Subcutaneous abdominal adipose tissue (tissue), 5 donors: Measurements from ENCODE around the gene ABCD3.
"Not testable (repeated sequence)": the region's sequence is repeated elsewhere in the genome, so short reads cannot be mapped to it uniquely, and the experiment has no call there.

ENCODE experiments used
- H3K27ac ChIP-seq: one replicate; pipeline ENCODE4 v1.7.0; 2013; ENCODE audit warnings: low read depth, mild to moderate bottlenecking, inconsistent platforms, low read length, moderate library complexity
- H3K27me3 ChIP-seq, 5 donors: one replicate each; pipeline ENCODE4 v1.7.0; 2013; ENCODE audit warnings: low read length in 5 of 5, inconsistent platforms in 1 of 5; ENCODE audit not compliant: control insufficient read depth in 5 of 5, insufficient read depth in 4 of 5
- H3K36me3 ChIP-seq, 5 donors: one replicate each; pipeline ENCODE4 v1.7.0; 2013; ENCODE audit warnings: low read length in 5 of 5; ENCODE audit not compliant: control insufficient read depth in 5 of 5, insufficient read depth in 5 of 5
- H3K4me1 ChIP-seq, 5 donors: one replicate each; pipeline ENCODE4 v1.7.0; 2013; ENCODE audit warnings: low read length in 5 of 5, mild to moderate bottlenecking in 3 of 5, moderate library complexity in 1 of 5; ENCODE audit not compliant: control insufficient read depth in 5 of 5, insufficient read depth in 5 of 5
- H3K4me3 ChIP-seq, 5 donors: one replicate each; pipeline ENCODE4 v1.7.0; 2013; ENCODE audit warnings: low read length in 5 of 5, low read depth in 1 of 5
- H3K9ac ChIP-seq, 5 donors: one replicate each; pipeline ENCODE4 v1.7.0; 2013; ENCODE audit warnings: low read length in 5 of 5, mild to moderate bottlenecking in 4 of 5, moderate library complexity in 3 of 5
- H3K9me3 ChIP-seq, 5 donors: one replicate each; pipeline ENCODE4 v1.7.0; 2013; ENCODE audit warnings: low read length in 5 of 5; ENCODE audit not compliant: control insufficient read depth in 5 of 5
- donor health status: healthy.
- donor health status: healthy.
- donor health status: healthy.
- donor health status: healthy.
- donor health status: healthy.

The ABCD3 gene

GRCh38 chr1:94448741-94449140 is 30.6 kb downstream of the ABCD3 start:
- H3K27ac ChIP-seq, H3K4me1 ChIP-seq, H3K27me3 ChIP-seq, H3K4me3 ChIP-seq, H3K9ac ChIP-seq: not testable (repeated sequence)
- Histone ChIP-seq H3K9me3 (peaks cover 0 to 33% (median 18%) of the 10 kb centered on the region in 5 donors), H3K36me3 (peaks cover 10 to 22% (median 15%) of the 10 kb centered on the region in 5 donors)

GRCh38 chr1:94456736-94457135 is 38.5 kb downstream of the ABCD3 start:
- Histone ChIP-seq H3K9me3 (peaks cover 0 to 2% (median 0%) of the 10 kb centered on the region in 5 donors), H3K36me3 (peaks cover 0 to 20% (median 10%) of the 10 kb centered on the region in 5 donors), H3K4me3 (no peak overlapping the region), H3K9ac (no peak overlapping the region), H3K4me1 (no peaks in the 10 kb centered on the region), H3K27me3 (no peaks in the 10 kb centered on the region), H3K27ac (no peak overlapping the region)

DNA sequence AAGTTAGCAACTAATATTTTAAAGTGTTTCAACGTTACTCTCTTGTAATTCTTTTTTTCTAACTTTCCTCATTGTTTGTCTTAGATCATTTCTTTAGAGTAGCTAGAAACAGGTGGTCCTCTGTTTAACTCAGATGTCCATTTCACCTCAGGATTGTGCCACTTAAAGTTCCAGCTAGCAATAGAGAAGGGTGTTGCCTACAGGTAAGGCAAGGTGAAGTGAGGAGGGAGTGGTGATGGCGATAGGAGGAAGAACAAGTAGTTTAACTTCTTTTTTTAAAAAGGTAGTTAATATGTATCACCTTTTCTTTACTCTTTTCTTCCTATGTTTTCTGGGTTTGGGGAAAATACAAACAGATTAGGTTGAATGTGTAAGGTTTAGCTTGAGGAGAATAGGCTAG is 44.4 kb downstream of the ABCD3 start:
- H3K27me3 ChIP-seq: no peaks in the 10 kb centered on the region
- H3K4me1 ChIP-seq: peaks cover 0 to 8% (median 0%) of the 10 kb centered on the region in 5 donors
- no peak overlapping the region for H3K27ac ChIP-seq
- no peaks in the 10 kb centered on the region for H3K9me3 ChIP-seq
- peaks cover 6 to 28% (median 18%) of the 10 kb centered on the region in 5 donors for H3K36me3 ChIP-seq
- H3K4me3 ChIP-seq: no peak overlapping the region
- H3K9ac ChIP-seq: peak overlapping the region in 1 of 5 donors; percentile 5

DNA sequence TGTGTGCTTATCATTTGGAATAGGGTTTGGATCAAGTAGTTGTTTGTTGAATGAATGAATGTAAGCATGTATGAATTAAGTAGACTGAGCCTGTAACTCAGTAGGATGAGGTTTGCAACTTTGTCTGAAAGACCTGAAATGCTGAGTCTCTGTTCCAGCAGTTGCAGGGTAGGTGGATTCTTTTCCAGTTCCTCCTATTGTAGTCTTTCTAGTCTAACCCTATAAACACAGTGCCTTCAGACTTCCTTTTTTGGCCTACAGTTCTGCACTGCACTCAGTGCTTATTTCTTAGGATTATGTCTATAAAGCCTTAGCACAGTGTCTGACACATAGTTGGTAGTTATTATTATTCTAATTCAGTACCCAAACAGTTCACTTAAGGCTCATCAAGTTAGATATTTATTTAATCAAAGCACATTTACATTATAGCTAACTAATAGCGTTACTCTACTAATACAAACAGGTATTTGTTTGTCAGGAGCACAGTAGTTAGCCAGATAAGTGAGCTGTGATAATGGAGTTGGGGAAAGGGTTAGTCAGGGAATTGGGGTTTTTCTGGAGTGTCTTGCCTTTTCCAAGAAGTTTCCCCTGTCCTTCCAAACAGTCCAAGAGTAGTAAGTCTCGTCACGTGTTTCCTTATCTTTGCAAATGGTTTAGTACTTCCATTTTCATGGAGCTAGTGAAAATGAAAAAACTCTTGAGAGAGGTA is 45.0 kb downstream of the ABCD3 start:
- Histone ChIP-seq H3K4me3 (no peak overlapping the region), H3K27ac (no peak overlapping the region), H3K9ac (peak overlapping the region in 1 of 5 donors; percentile 5)

DNA sequence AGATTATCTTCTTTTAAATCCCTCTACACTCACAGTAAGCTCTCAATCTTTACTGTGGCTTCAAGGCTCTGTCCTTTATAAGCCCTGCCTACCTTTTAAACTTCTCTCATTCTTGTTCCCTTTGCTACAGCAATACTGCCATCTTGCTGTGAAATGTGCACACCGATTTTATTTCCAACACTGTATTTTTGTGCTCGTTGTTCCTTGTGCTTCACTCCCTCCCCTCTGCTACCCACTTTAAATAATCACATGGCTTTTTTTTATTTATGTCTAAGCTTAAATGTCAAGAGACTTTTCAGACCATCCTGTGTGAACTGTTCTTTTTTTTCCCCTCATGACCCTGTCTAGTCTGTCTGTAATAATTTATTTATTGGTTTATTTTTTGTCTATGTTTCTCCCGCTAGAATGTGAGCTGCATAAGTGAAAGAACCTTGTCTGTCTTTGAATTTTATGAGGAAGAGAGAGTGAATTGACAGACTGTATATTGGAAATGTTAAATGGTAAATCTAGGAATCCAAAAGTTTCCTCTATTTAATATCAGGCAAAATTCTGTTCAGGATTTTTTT is 45.7 kb downstream of the ABCD3 start:
- Histone ChIP-seq H3K27ac (no peak overlapping the region), H3K9ac (no peak overlapping the region), H3K4me1 (peaks cover 0 to 8% (median 0%) of the 10 kb centered on the region in 5 donors), H3K4me3 (no peak overlapping the region), H3K27me3 (no peaks in the 10 kb centered on the region), H3K36me3 (peaks cover 7 to 25% (median 11%) of the 10 kb centered on the region in 5 donors), H3K9me3 (no peaks in the 10 kb centered on the region)

More for the DNA sequence above, 45.0 kb downstream of the ABCD3 start:
- peaks cover 0 to 8% (median 0%) of the 10 kb centered on the region in 5 donors for H3K4me1 ChIP-seq
- H3K27me3 ChIP-seq: no peaks in the 10 kb centered on the region
- peaks cover 6 to 28% (median 12%) of the 10 kb centered on the region in 5 donors for H3K36me3 ChIP-seq
- H3K9me3 ChIP-seq: no peaks in the 10 kb centered on the region

GRCh38 chr1:94468708-94469107 is 50.5 kb downstream of the ABCD3 start:
- peaks cover 8 to 17% (median 11%) of the 10 kb centered on the region in 5 donors for H3K36me3 ChIP-seq
- H3K27ac ChIP-seq: no peak overlapping the region
- no peak overlapping the region for H3K4me3 ChIP-seq
- H3K4me1 ChIP-seq: no peaks in the 10 kb centered on the region
- no peaks in the 10 kb centered on the region for H3K9me3 ChIP-seq
- H3K27me3 ChIP-seq: no peaks in the 10 kb centered on the region
- H3K9ac ChIP-seq: no peak overlapping the region

- H3K36me3 ChIP-seq: peaks cover 0 to 12% (median 5%) of the 10 kb centered on the region in 5 donors
- no peak overlapping the region for H3K4me3 ChIP-seq
- H3K27me3 ChIP-seq: no peaks in the 10 kb centered on the region
- H3K4me1 ChIP-seq: no peaks in the 10 kb centered on the region
- H3K9me3 ChIP-seq: no peaks in the 10 kb centered on the region
- no peak overlapping the region for H3K9ac ChIP-seq
- no peak overlapping the region for H3K27ac ChIP-seq
These were observed 53.1 kb downstream of the ABCD3 start for GRCh38 chr1:94471271-94471670.

DNA sequence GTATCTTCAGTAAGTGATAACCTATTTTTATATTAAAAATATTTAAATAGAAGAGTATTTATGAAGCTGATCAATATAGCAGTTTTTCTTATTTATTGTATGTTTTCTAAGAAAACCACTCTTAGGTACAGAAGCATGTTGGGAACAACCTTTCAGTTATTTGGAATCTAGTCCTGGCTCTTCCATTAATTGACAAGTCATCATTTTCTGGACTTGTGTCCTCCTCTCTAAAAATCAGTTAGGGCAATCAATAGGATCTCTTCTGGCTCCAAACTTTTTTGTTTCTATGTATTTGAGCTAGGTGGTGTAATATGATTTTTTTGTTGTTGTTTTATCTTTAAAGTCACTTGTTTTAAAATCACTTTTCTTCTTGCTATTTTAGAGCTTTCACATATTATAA is 57.0 kb downstream of the ABCD3 start:
- Histone ChIP-seq H3K27me3 (no peaks in the 10 kb centered on the region), H3K27ac (no peak overlapping the region), H3K36me3 (peaks cover 0 to 17% (median 5%) of the 10 kb centered on the region in 5 donors), H3K4me1 (no peaks in the 10 kb centered on the region), H3K9me3 (no peaks in the 10 kb centered on the region), H3K9ac (no peak overlapping the region), H3K4me3 (no peak overlapping the region)

DNA sequence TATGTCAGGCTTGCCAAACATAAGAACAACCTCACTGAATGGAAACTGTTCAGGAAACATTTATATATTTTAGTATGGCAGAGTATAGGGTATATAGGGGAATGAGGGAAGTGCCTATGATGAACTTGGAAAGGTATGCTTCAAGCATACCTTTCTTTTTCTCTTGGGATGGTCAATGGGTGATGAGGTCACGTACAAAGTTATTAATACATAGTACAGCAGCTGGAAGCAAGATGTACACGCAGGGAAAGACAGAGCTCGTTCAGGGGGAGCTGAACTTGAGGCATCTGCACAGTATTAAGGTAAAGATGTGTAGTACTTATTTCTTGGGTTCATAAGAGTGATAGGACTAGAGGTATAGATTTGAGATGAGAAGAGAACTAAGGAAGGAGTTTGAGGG is 61.5 kb downstream of the ABCD3 start:
- H3K27ac ChIP-seq: no peak overlapping the region
- H3K9me3 ChIP-seq: no peaks in the 10 kb centered on the region
- H3K27me3 ChIP-seq: no peaks in the 10 kb centered on the region
- H3K4me1 ChIP-seq: no peaks in the 10 kb centered on the region
- H3K36me3 ChIP-seq: peaks cover 6 to 19% (median 14%) of the 10 kb centered on the region in 5 donors
- no peak overlapping the region for H3K9ac ChIP-seq
- H3K4me3 ChIP-seq: no peak overlapping the region

- H3K4me3 ChIP-seq: no peak overlapping the region
- no peaks in the 10 kb centered on the region for H3K9me3 ChIP-seq
- H3K4me1 ChIP-seq: no peaks in the 10 kb centered on the region
- H3K36me3 ChIP-seq: peaks cover 6 to 20% (median 14%) of the 10 kb centered on the region in 5 donors
- no peak overlapping the region for H3K9ac ChIP-seq
- no peaks in the 10 kb centered on the region for H3K27me3 ChIP-seq
- H3K27ac ChIP-seq: no peak overlapping the region
These were observed 63.3 kb downstream of the ABCD3 start for GRCh38 chr1:94481473-94481933.
